Measurements from ENCODE around the gene SCN1B.
"Not testable (repeated sequence)": the region's sequence is repeated elsewhere in the genome, so short reads cannot be mapped to it uniquely, and the experiment has no call there.

SCN1B gene

DNA sequence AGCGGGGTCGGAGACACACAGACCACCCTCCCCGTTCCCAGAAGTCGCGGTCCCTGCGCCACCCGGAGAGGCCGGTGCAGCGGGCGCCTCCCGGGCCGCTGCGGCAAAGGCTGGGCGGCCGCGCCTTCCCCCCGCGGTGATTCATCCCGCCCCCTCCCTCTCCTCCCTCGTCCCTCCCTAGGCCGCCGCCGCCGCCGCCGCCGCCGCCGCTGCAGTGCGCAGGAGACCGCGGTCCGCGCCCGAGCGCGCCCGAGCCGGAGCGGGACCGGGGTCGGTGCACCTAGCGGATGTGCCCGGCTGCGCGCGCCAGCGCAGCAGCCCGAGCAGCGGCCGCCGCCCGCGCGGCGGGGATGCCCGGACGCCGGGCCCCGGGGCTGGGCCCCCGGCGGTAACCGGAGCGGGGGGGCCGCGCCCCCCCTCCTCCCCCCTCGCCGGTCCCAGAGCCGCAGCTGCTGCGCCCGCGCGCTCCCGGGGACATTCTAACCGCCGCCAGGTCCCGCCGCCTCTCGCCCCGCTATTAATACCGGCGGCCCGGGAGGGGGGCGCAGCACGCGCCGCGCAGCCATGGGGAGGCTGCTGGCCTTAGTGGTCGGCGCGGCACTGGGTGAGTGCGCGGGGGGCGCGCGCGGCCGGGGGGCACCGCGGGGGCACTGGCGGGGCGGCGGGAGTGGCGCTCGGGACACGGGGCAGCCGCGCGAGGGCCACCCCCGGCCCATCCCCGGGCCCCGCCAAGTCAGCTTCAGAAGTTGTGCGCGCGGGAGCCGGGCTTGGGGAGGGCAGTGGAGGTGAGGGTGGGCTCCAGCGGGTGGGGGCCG is at the start of gene SCN1B:
Gene SCN1B, plus strand, starts transcription at position 214 of the 815 bp plus-strand sequence. Its CDS starts 351 bp downstream, at position 565.
- DNase-seq: peak; percentile 65

GRCh38 chr19:34982275-34982674 is 48.0 kb upstream of the SCN1B start:
- DNase-seq: no peak

DNA sequence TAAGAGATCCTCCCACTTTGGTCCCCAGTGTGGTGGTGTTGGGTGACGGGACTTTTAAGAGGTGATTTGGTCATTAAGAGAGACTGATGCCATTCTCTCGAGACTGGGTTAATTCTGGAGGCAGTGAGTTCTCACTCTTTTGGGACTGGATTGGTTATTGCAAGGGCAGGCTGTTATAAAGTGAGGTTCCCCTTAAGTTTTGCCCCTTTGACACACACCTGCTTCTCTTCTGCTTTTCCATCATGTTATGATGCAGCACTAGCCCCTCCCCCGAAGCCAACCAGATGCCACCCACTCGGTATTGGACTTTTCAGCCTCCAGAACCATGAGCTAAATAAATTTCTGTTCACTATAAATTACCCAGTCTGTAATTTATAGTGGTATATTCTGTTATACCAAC is 46.5 kb upstream of the SCN1B start:
- no peak for DNase-seq

GRCh38 chr19:34984287-34984686 is 46.0 kb upstream of the SCN1B start:
- no peak for DNase-seq

DNA sequence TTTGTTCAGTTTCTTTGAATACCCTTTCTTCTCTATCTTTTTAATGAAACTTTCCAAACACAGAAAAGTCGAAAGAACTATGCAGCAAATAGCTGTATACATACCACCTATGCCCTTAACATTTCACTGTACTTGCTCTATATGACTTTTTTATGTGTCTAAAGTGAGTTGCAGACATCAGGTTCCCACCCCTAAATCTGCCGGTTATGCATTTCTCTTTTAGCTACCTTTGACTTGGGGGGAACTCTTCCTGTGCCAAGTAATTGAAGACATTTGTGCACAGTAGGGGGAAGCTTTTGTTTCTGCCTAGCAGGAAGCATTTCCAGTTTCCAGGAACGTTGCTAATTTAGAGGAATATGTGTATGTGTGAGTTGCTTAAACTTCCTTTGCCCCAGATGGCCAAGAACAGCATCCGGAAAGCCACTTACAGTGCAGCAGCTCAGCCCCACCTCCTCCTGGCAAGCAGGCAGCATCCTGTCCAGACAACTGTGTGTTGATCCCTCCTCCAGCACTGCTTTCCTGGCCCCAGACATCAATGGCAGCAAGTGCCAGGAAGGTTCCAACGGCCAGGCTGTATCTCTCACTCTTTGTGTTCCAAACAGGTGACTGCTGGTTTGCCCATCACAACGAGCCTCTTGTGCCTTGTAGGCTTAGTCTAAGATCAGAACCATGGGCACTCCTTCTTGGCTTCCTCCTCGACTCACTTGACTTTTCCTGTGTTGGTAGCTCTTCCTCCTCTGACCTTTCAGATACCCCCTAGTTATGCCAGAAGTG is 44.8 kb upstream of the SCN1B start:
- DNase-seq: no peak

DNA sequence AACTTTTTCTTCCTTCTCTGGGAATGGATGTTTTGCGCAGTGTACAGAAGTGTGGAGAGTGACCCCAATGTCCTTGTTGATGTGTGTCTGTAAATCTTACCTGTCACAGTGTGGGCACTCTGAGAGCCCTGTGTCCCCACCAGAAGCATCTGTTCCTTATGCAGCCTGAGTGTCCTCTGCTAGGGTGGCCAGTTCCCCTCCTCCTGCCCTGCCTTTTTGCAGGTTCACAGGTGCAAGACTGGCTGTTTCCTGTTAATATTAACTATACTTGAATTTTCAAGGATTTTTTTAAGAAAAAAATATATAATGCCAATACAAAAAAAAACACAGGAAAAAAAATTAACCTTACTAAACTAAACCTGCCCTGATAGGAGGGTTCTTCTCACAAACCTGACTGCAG is 42.2 kb upstream of the SCN1B start:
- no peak for DNase-seq

GRCh38 chr19:34989298-34989697 is 41.0 kb upstream of the SCN1B start:
- no peak for DNase-seq

GRCh38 chr19:34990578-34991192 is 39.6 kb upstream of the SCN1B start:
- DNase-seq: no peak

- DNase-seq: no peak
Measured at GRCh38 chr19:34991542-34992333, 38.5 kb upstream of the SCN1B start.

- DNase-seq: not testable (repeated sequence)
Measured at GRCh38 chr19:34992582-34992981, 37.7 kb upstream of the SCN1B start.

DNA sequence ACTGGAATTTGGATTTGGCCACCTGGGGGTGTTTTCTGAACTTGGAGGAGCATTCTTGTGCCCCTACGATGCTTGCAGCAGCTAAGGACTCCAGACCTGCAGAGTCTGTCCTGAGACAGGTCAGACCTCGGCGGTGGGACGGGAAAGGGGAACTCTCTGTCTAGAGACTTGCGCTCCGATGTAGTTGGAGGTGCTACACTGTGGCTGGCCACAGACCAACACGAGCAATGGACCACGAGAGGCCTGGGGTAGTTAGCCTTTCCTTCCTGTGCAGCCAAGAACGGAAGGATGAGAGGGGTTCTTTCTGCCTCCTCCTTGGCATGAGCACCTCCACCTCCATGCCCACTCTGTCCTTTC is 36.0 kb upstream of the SCN1B start:
- DNase-seq: no peak

DNA sequence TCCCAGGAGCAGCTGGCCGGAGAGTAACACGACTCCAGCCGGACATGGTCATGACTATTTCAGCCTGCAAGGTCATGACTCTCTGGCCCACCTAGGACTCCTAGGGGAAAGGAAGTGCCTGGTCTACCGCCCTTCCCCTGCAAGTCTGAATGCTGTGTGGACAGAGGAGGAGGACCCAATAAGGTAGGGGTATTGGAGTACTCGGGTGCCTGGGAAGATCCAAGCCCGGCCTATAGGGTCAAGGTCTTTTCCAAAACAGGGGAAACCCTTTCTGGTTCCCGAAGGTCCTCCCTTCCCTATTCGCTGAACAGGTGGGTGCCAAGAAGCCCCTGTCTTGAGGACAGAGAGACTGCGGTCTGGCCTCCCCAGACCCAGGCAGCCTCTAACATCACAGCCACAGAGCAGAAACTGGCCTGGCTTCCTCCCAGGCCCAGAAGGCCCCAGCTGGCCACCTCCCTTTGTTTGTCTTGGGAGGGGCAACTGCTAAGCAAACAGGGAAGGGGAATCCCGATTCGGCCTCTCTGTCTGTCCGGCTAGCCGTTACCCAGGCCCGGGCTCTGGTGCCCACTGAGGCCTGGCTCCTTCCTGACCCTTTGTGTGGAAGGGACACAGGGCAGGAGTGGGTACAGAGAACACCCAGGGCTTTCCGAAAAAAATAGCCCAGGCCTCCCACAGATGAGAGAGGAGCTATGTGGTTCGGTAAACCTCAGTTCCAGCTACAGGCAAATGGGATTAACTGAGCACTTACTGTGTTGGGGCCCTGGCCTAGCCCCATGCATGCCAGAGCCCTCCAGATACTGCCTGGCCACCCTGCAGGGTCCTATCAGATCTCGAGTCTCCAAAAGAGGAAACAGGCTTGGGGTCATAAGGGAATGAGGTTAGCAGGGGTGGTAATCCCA is 35.4 kb upstream of the SCN1B start:
- no peak for DNase-seq

GRCh38 chr19:34995551-34995950 is 34.7 kb upstream of the SCN1B start:
- DNase-seq: no peak

- DNase-seq: no peak
Measured at GRCh38 chr19:34997071-34997617, 33.1 kb upstream of the SCN1B start.

GRCh38 chr19:34998224-34998623 is 32.0 kb upstream of the SCN1B start:
- DNase-seq: not testable (repeated sequence)

GRCh38 chr19:34998777-34999497 is 31.3 kb upstream of the SCN1B start:
- DNase-seq: no peak

- peak; percentile 62 for DNase-seq
Measured at GRCh38 chr19:34999498-35000337, 30.6 kb upstream of the SCN1B start, which contains the start of gene GRAMD1A. Gene GRAMD1A (plus strand): TSS chr19:35000323. CDS start chr19:35000479, 156 bp downstream.

DNA sequence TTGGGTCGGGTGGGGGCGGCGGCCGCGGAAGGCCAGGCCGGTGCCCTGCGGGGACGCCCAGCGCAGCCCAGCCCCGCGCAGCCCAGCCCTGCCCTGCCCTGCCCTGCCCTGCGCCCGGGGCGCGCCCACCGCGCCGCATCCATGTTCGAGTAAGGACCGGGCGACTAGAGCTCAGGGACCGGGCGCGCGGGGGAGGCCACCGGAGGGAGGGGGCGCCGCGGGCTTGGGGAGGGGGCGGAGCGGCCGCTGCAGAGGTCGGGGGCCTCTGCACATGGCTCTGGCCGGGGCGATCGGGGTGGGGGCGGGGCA is 30.0 kb upstream of the SCN1B start:
- no peak for DNase-seq

- peak; percentile 39 for DNase-seq
Measured at GRCh38 chr19:35000647-35001501, 29.4 kb upstream of the SCN1B start.

All from activated T-cell treated with anti-CD3 and anti-CD28 coated beads for 4 hours (primary cell).